ENCODE measurements around the gene ILKAP.

ILKAP gene

GRCh38 chr2:238133499-238134392 lies 69.7 kb downstream of the ILKAP start:
- DNase-seq, result no peak

- DNase-seq, result no peak
Measured at GRCh38 chr2:238132463-238133450, 70.7 kb downstream of the ILKAP start.

GRCh38 chr2:238131761-238132462 lies 71.6 kb downstream of the ILKAP start:
- DNase-seq, result no peak

DNA sequence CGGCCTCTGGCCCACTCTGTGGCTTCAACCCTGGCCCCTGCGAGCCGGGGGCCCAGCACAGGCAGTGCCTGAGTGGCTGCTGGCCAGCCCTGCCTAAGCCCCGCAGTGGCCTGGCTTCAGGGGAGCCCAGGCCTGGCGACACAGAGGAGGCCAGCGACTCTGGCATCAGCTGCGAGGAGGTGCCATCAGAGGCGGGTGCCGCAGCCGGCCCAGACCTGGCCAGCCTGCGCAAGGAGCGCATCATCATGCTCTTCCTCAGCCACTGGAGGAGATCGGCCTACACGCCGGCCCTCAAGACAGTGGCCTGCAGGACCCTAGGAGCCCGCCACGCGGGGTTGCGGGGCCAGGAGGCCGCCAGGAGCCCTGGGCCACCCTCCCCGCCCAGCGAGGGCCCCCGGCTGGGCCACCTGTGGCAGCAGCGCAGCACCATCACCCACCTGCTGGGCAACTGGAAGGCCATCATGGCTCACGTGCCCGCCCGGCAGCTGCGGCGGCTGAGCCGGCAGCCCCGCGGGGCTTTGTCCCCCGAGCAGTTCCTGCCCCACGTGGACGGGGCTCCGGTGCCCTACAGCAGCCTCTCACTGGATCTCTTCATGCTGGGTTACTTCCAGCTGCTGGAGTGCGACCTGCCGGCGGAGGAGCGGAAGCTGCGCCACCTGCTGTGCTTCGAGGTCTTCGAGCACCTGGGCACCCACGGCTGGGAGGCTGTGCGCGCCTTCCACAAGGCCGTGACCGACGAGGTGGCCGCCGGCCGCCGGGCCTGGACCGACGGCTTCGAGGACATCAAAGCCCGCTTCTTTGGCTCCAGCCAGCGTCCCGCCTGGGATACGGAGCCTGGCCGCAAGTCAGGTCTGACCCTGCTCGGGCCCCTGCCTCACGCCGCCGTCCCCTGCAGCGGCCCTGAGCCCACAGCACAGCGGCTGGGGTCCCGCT lies 72.5 kb downstream of the ILKAP start:
- no peak for DNase-seq

DNA sequence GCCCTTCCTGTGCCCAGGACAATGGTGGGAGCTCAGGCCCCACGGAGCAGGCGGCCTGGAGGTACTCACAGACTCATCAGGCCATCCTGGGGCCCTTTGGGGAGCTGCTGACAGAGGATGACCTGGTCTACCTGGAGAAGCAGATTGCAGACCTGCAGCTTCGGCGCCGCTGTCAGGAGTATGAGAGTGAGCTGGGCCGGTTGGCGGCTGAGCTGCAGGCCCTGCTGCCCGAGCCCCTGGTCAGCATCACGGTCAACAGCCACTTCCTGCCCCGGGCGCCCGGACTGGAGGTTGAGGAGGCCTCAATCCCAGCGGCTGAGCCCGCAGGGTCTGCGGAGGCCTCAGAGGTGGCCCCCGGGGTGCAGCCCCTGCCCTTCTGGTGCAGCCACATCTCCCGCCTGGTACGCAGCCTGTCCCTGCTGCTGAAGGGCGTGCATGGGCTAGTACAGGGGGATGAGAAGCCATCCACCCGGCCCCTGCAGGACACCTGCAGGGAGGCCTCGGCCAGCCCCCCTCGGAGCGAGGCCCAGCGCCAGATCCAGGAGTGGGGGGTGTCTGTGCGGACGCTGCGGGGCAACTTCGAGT lies 73.3 kb downstream of the ILKAP start:
- DNase-seq, result no peak

- DNase-seq, result no peak
Measured at GRCh38 chr2:238129166-238130010, 74.1 kb downstream of the ILKAP start.

DNA sequence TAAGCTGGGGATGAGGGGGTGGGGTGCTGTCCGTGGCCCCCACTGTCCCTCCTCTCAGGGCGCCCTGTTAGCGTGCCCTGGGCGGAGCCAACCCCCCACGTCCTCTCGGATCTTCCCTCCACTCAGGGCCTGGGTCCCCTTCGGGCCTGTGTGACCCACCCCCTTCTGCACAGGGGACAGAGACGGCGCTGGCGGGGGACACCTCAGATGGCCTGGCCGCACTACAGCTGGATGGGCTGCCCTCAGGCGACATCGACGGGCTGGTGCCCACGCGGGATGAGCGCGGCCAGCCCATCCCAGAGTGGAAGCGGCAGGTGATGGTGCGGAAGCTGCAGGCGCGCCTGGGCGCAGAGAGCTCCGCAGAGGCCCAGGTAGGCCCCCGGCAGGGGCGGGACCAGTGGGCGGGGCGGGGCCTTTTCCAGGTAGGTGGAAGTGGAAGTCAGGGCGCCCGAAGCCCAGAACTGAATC lies 74.9 kb downstream of the ILKAP start:
- no peak for DNase-seq

GRCh38 chr2:238128061-238128440 lies 75.4 kb downstream of the ILKAP start:
- DNase-seq, result no peak

DNA sequence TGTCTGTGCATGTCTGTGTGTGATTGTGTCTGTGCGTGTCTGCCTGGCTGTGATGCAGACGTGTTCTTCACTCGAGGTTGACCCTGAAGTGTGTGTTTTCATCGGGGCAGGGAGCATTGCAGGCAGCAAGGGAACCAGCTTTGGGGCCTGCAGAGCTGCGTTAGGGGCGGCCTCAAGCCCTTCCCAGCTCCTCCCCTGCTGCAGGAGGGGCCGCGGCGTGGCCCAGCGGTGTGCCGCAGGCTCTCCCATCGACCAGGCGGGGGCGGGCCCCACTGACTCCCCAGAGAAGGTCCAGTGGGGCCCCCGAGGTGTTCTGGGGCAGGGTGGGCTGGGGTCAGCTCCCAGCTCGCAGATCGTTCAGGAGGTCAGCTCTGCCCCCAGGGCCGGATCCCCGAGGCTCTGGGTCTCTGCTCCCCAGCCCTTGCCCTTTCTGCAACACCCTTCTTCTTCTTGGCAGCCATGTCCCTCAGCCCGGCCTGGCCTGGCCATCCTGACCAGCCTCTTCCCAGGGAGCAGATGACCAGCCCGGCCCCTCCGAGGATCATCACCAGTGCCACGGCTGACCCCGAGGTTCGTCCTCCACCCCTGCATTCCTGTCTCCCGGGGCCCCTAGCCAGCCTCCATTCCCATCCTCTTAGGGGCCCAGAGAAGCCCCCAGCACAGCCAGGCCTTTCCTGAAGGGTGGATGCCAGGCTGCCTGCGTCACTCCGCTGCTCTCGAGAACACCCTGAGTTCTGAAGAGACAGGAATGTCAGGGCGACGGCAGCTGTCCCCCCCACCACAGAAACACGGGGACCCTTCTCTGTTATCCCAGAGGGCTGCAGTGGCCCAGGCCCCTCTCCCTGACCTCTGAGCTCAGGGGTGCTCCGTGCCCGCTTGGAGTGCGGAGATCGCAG lies 76.1 kb downstream of the ILKAP start:
- DNase-seq, result peak; percentile 76

- no peak for DNase-seq
Measured at GRCh38 chr2:238126775-238127164, 76.7 kb downstream of the ILKAP start.

- DNase-seq, result no peak
Measured at GRCh38 chr2:238126338-238126737, 77.2 kb downstream of the ILKAP start.

DNA sequence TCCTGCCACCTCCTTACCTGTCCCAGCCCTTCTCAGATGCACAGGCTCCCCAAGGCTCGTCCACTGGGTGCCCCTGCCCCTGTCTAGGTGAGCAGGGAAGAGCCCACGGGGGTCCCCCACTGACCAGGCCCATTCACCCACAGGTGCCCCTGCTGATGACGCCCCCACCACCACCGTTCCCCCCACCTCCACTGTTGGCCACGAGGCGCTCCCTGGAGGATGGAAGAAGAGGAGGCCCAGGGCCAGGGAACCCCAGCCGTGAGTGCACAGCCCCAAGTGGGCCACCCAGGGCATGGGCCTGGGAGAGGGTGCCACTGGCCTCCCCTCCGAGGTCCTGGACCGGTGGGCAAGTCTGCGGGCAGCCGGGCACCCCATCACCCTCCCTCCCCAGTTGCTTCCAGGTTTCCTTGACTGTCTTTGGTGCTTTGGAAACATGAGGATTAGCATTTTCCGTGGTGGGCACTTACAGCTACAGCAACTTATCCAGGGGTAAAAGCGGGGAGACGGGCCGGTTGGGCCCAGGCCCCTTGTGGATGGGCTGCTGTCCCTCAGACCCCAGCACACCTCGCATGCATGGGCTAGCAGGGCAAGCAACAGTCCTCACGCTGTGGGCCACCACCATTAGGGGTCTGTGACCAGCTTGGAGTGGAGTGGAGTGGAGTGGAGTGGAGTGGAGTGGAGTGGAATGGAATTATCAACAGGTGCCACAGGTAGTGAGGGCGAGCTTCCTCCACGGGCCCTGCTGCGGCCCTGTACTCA lies 78.2 kb downstream of the ILKAP start:
- DNase-seq, result no peak

DNA sequence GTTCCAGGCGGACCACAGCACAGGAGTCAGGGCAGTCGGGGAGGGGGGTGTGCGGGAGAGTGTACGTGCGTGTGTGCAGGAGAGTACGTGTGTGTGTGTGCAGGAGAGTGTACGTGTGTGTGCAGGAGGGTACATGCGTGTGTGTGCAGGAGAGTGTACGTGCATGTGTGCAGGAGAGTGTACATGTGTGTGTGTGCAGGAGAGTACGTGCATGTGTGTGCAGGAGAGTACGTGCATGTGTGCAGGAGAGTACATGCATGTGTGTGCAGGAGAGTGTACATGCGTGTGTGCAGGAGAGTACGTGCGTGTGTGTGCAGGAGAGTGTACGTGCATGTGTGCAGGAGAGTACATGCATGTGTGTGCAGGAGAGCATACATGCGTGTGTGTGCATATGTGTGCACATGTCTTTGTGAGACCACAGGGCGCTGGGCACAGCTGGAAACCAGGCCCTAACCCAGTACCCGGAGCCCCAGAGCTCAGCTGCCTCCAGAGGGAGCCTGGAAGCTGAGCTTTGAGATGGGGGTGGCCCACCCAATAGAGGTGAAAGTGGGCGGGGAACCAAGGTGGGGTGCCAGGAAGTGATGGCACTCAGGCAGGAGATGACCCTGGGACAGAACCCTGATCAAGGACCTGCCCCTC lies 78.9 kb downstream of the ILKAP start:
- no peak for DNase-seq

DNA sequence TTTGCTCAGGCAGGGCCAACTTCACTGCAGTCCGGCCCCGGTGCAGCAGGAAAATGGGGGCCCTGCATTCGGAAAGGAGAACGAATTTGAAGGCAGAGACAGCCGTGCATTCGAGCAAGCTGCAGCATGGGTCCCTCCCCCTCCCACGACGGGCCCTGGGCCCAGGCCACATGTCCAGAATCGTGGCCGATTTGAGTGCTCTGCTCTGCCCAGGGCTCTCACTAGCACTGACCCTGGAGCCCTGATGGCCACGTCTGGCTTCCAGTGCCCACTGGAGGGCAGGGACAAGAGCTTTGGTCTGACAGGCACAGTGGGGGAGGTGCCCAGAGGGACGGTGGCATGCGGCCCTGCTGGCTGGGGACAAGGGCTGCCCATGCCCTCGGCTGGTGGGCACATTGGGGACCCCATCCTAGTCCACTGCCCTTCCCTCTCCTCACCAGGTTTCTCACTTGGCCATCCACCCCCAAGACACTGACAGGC lies 79.5 kb downstream of the ILKAP start:
- DNase-seq, result no peak

GRCh38 chr2:238123218-238123971 lies 80.1 kb downstream of the ILKAP start:
- DNase-seq, result no peak

DNA sequence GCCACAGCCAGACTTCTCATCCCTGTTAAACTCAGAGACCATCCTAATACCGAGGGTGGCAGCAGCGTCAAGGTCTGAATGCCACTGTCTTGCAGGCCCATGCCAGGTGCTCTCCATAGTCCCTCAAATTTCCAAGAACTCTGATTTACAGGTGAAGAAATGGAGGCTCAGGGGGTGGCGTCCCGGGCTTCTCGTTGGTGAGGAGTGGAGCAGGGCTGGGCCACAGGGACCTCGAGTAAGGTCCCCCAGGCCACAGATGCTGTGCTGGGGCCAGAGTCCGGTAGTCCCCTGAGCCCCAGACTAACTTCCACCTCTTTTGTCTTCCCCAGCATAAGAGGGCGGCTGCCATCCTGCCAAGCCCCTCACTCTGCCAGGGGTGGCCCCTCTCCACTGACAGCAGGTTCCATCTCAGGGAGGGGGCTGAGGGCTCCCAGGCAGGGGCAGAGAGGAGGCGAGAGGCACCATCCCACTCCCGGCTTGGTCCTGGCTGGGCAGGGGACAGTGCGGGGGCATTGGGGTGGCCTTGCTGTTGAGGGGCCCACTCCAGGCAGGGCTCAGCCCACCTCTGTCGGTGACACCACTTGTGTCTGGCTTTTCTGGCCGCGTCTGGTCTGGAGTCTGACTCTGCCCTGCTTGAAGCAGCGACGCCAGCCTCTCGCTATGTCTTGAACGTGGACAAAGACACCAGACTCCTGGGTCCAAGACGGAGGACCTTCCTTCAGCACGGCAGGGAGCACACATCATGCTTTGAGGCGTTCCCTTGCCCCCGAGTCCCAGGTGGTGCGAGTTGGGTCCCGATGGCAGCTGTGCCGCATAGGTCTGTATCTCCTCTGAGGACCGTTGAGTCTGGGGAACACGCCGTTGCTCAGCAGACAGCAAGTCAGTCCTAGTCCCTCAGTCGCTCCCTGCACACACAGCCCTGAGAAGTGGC lies 80.9 kb downstream of the ILKAP start:
- DNase-seq, result no peak
